Measurements from ENCODE around the gene KCNH1.

KCNH1 gene

GRCh38 chr1:210883821-210884220 lies 250.1 kb downstream of the KCNH1 start:
- Histone ChIP-seq H2AFZ (ENCODE audit: low read depth, low read length) (no peak overlapping the region), H3K36me3 (replicated peaks; ENCODE audit: low read depth, low read length) (no peaks in the 10 kb centered on the region), H3K27ac (ENCODE audit: low read length) (no peak overlapping the region), H3K4me2 (ENCODE audit: low read length) (no peak overlapping the region), H3K9ac (ENCODE audit: low read length) (no peak overlapping the region), H3K4me3 (ENCODE audit: low read length) (no peak overlapping the region), H3K9me3 (ENCODE audit: insufficient read depth, low read length) (no peaks in the 10 kb centered on the region), H4K20me1 (ENCODE audit: insufficient read depth, low read length) (no peaks in the 10 kb centered on the region), H3K79me2 (ENCODE audit: low read length) (no peaks in the 10 kb centered on the region), H3K4me1 (ENCODE audit: low read length) (no peaks in the 10 kb centered on the region), H3K27me3 (ENCODE audit: low read depth, low read length) (no peaks in the 10 kb centered on the region)
- TF ChIP-seq EZH2phosphoT487 (IDR thresholded peaks at IDR 0.05; ENCODE audit: low read depth) (no peak), CTCF (IDR thresholded peaks at IDR 0.05; ENCODE audit: low read depth, low read length) (no peak)

- no peak overlapping the region for H2AFZ ChIP-seq (ENCODE audit: low read depth, low read length)
- no peaks in the 10 kb centered on the region for H3K9me3 ChIP-seq (ENCODE audit: insufficient read depth, low read length)
- H3K79me2 ChIP-seq (ENCODE audit: low read length), result no peaks in the 10 kb centered on the region
- TF ChIP-seq EZH2phosphoT487 (IDR thresholded peaks at IDR 0.05; ENCODE audit: low read depth) (no peak), CTCF (IDR thresholded peaks at IDR 0.05; ENCODE audit: low read depth, low read length) (no peak)
- H3K27me3 ChIP-seq (ENCODE audit: low read depth, low read length), result no peaks in the 10 kb centered on the region
- H3K4me3 ChIP-seq (ENCODE audit: low read length), result no peak overlapping the region
- no peaks in the 10 kb centered on the region for H4K20me1 ChIP-seq (ENCODE audit: insufficient read depth, low read length)
- H3K9ac ChIP-seq (ENCODE audit: low read length), result no peak overlapping the region
- H3K36me3 ChIP-seq (replicated peaks; ENCODE audit: low read depth, low read length), result no peaks in the 10 kb centered on the region
- no peaks in the 10 kb centered on the region for H3K4me1 ChIP-seq (ENCODE audit: low read length)
- no peak overlapping the region for H3K27ac ChIP-seq (ENCODE audit: low read length)
- no peak overlapping the region for H3K4me2 ChIP-seq (ENCODE audit: low read length)
Measured at GRCh38 chr1:210882414-210883221, 251.3 kb downstream of the KCNH1 start.

GRCh38 chr1:210878564-210878963 lies 255.4 kb downstream of the KCNH1 start:
- no peaks in the 10 kb centered on the region for H4K20me1 ChIP-seq (ENCODE audit: insufficient read depth, low read length)
- no peak overlapping the region for H3K4me3 ChIP-seq (ENCODE audit: low read length)
- H3K9ac ChIP-seq (ENCODE audit: low read length), result no peak overlapping the region
- TF ChIP-seq CTCF (IDR thresholded peaks at IDR 0.05; ENCODE audit: low read depth, low read length), result no peak
- TF ChIP-seq EZH2phosphoT487 (IDR thresholded peaks at IDR 0.05; ENCODE audit: low read depth), result no peak
- H3K27ac ChIP-seq (ENCODE audit: low read length), result no peak overlapping the region
- no peaks in the 10 kb centered on the region for H3K9me3 ChIP-seq (ENCODE audit: insufficient read depth, low read length)
- H2AFZ ChIP-seq (ENCODE audit: low read depth, low read length), result no peak overlapping the region
- no peaks in the 10 kb centered on the region for H3K36me3 ChIP-seq (replicated peaks; ENCODE audit: low read depth, low read length)
- H3K79me2 ChIP-seq (ENCODE audit: low read length), result no peaks in the 10 kb centered on the region
- no peaks in the 10 kb centered on the region for H3K4me1 ChIP-seq (ENCODE audit: low read length)
- no peak overlapping the region for H3K4me2 ChIP-seq (ENCODE audit: low read length)
- H3K27me3 ChIP-seq (ENCODE audit: low read depth, low read length), result no peaks in the 10 kb centered on the region

GRCh38 chr1:210876275-210876674 lies 257.7 kb downstream of the KCNH1 start:
- no peak overlapping the region for H3K4me3 ChIP-seq (ENCODE audit: low read length)
- no peak overlapping the region for H3K27ac ChIP-seq (ENCODE audit: low read length)
- TF ChIP-seq CTCF (IDR thresholded peaks at IDR 0.05; ENCODE audit: low read depth, low read length), result no peak
- no peak for TF ChIP-seq EZH2phosphoT487 (IDR thresholded peaks at IDR 0.05; ENCODE audit: low read depth)
- H3K4me1 ChIP-seq (ENCODE audit: low read length), result no peaks in the 10 kb centered on the region
- H3K36me3 ChIP-seq (replicated peaks; ENCODE audit: low read depth, low read length), result no peaks in the 10 kb centered on the region
- no peaks in the 10 kb centered on the region for H3K27me3 ChIP-seq (ENCODE audit: low read depth, low read length)
- no peak overlapping the region for H2AFZ ChIP-seq (ENCODE audit: low read depth, low read length)
- H3K4me2 ChIP-seq (ENCODE audit: low read length), result no peak overlapping the region
- H4K20me1 ChIP-seq (ENCODE audit: insufficient read depth, low read length), result no peaks in the 10 kb centered on the region
- H3K9me3 ChIP-seq (ENCODE audit: insufficient read depth, low read length), result no peaks in the 10 kb centered on the region
- no peaks in the 10 kb centered on the region for H3K79me2 ChIP-seq (ENCODE audit: low read length)
- no peak overlapping the region for H3K9ac ChIP-seq (ENCODE audit: low read length)

Measured in OCI-LY3 (cell line).